ENCODE measurements around the gene PPP1R1A. TPM values are rescaled to one million over a fixed set of nuclear protein-coding genes. Genes with fewer than 3 reads are reported as not detected.

The PPP1R1A gene
- total RNA-seq, 2 donors from 2014 or later: 0.87 to 12.0 TPM

DNA sequence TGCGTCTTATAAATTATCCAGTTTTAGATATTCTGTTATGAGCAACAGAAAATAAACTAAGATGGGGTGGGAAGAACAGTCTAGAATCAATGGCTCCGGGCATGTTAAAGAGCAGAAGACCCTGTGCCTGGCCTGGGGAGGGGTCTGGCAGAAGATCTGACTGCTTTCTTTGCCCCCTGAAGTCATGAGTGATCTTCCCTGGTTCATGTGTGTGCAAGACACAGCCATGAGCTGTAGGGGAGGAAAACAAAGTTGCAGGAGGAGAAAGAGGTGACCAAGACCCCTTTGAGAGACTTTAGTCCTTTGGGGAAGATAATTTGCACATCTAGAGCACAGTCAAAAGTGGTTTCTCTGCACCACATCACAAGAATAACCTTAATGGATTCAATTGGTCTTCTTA, 41.5 kb upstream of the PPP1R1A start:
- Histone ChIP-seq H3K27ac (no peak overlapping the region), H3K27me3 (replicated peaks; ENCODE audit: insufficient read depth) (no peaks in the 10 kb centered on the region), H3K4me1 (replicated peaks) (no peaks in the 10 kb centered on the region), H3K4me3 (no peak overlapping the region), H3K36me3 (no peaks in the 10 kb centered on the region), H3K9me3 (no peaks in the 10 kb centered on the region)
- WGBS: 90% methylated on average over 2 of the region's 2 CpGs
- DNase-seq (ENCODE audit: low spot score): no peak
- TF ChIP-seq, protein P1, sequence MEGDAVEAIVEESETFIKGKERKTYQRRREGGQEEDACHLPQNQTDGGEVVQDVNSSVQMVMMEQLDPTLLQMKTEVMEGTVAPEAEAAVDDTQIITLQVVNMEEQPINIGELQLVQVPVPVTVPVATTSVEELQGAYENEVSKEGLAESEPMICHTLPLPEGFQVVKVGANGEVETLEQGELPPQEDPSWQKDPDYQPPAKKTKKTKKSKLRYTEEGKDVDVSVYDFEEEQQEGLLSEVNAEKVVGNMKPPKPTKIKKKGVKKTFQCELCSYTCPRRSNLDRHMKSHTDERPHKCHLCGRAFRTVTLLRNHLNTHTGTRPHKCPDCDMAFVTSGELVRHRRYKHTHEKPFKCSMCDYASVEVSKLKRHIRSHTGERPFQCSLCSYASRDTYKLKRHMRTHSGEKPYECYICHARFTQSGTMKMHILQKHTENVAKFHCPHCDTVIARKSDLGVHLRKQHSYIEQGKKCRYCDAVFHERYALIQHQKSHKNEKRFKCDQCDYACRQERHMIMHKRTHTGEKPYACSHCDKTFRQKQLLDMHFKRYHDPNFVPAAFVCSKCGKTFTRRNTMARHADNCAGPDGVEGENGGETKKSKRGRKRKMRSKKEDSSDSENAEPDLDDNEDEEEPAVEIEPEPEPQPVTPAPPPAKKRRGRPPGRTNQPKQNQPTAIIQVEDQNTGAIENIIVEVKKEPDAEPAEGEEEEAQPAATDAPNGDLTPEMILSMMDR (IDR thresholded peaks at IDR 0.05): no peak
- TF ChIP-seq POLR2A (IDR thresholded peaks at IDR 0.05) (no peak), POLR2AphosphoS5 (IDR thresholded peaks at IDR 0.05) (no peak)
- intact Hi-C loops (cut with DNase I): no loop called here

DNA sequence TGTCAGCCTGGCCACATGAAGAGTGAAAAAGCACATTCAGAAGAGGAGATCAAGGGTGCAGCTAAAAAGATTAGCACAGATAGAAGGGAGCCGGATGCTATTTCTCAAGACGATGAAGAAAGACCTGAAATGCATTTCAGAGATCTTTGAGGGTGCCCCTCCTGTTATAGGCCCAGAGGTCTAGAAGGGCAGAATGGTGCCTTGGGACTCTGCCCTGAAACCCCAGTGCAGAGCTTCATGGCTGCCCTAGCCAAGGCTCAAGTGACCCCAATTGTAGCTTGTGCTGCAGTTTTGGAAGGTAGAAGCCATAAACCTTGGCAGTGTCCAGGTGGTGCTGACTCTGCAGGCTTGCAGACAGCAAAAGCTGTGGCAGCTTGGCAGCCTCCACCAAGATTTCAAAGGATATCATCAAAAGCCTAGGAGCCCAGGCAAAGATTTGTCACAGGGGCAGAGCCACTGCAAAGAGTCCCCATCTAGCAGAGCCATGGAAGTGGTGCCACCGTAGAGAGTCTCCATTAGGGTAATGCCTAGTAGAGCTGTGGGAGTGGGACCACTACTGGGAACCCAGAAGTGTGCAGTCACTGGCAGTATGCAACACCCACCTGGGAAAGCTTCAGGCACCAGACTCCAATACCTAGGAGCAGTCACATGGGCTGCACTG, 39.9 kb upstream of the PPP1R1A start:
- WGBS: 100% methylated on average over 3 of the region's 3 CpGs
- H3K27me3 ChIP-seq (replicated peaks; ENCODE audit: insufficient read depth): no peaks in the 10 kb centered on the region
- no peak for DNase-seq (ENCODE audit: low spot score)
- H3K4me1 ChIP-seq (replicated peaks): no peaks in the 10 kb centered on the region
- no peak overlapping the region for H3K4me3 ChIP-seq
- intact Hi-C loops (cut with DNase I): no loop called here
- H3K9me3 ChIP-seq: no peaks in the 10 kb centered on the region
- H3K27ac ChIP-seq: no peak overlapping the region
- no peak for TF ChIP-seq POLR2AphosphoS5 (IDR thresholded peaks at IDR 0.05)
- TF ChIP-seq, protein P1 (IDR thresholded peaks at IDR 0.05): no peak
- TF ChIP-seq POLR2A (IDR thresholded peaks at IDR 0.05): no peak
- H3K36me3 ChIP-seq: no peaks in the 10 kb centered on the region

DNA sequence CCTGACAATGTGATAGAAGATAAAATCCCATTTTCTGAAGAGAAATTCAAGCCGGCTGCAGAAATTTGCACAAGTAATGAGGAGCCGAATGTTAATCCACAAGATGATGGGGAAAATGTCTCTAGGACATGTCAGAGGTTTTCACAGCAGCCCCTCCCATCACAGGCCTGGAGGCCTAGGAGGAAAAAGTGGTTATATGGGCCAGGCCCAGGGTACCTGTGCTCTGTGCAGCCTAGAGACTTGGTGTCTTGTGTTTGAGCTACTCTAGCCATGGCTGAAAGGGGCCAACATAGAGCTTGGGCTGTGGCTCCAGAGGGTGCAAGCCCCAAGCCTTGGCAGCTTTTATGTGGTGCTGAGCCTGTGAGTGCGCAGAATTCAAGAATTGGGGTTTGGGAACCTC, 38.8 kb upstream of the PPP1R1A start:
- H3K9me3 ChIP-seq: no peaks in the 10 kb centered on the region
- H3K27me3 ChIP-seq (replicated peaks; ENCODE audit: insufficient read depth): no peaks in the 10 kb centered on the region
- no peak for DNase-seq (ENCODE audit: low spot score)
- H3K4me1 ChIP-seq (replicated peaks): no peaks in the 10 kb centered on the region
- WGBS: 98% methylated on average over 3 of the region's 3 CpGs
- intact Hi-C loops (cut with DNase I): no loop called here
- no peak overlapping the region for H3K4me3 ChIP-seq
- TF ChIP-seq POLR2AphosphoS5 (IDR thresholded peaks at IDR 0.05): no peak
- TF ChIP-seq, protein P1 (IDR thresholded peaks at IDR 0.05): no peak
- no peak for TF ChIP-seq POLR2A (IDR thresholded peaks at IDR 0.05)
- H3K27ac ChIP-seq: no peak overlapping the region
- H3K36me3 ChIP-seq: no peaks in the 10 kb centered on the region

DNA sequence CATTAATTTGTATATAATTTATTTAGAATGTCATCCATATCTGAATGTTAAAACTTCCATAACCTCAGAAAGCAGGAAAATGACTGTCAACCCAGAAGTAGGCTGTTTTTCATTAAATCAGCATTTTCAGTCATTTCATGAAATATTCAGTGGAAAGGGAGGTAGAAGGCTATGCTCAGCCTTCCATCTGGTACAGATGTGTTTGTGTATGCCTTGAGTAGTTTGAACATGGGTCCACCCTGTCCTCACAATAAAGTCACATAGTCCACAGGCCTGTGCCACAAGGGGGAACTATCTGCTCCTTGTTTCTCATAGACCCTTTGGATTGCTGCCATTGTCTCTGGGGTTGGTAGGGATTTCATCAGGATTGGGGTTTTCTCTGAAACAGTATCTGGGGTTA, 37.1 kb upstream of the PPP1R1A start:
- no peak for TF ChIP-seq POLR2AphosphoS5 (IDR thresholded peaks at IDR 0.05)
- TF ChIP-seq, protein P1 (IDR thresholded peaks at IDR 0.05): no peak
- TF ChIP-seq POLR2A (IDR thresholded peaks at IDR 0.05): no peak
- Histone ChIP-seq H3K27me3 (replicated peaks; ENCODE audit: insufficient read depth) (no peaks in the 10 kb centered on the region), H3K4me3 (no peak overlapping the region), H3K36me3 (no peaks in the 10 kb centered on the region), H3K4me1 (replicated peaks) (no peaks in the 10 kb centered on the region), H3K9me3 (no peaks in the 10 kb centered on the region), H3K27ac (no peak overlapping the region)
- DNase-seq (ENCODE audit: low spot score): no peak
- intact Hi-C loops (cut with DNase I): no loop called here

Data from prostate gland (tissue), 2 donors.